DND-41 (cell line): ENCODE results near the gene LAMA4.

Experiments used
- CTCF ChIP-seq: IDR thresholded peaks from 2 replicates; pipeline ENCODE4 v1.5.1; 2012; ENCODE audit warnings: borderline replicate concordance, low read length, moderate library complexity, mild to moderate bottlenecking; ENCODE audit not compliant: poor library complexity, severe bottlenecking; ENCODE audit errors: extremely low read depth
- EZH2 ChIP-seq: IDR thresholded peaks from 3 replicates; pipeline ENCODE4 v1.6.1; 2012; ENCODE audit warnings: borderline replicate concordance, low read depth, mild to moderate bottlenecking, moderate library complexity, low read length, inconsistent platforms; ENCODE audit not compliant: severe bottlenecking

GRCh38 chr6:112281821-112282615 is 27.7 kb upstream of the LAMA4 start:
- TF ChIP-seq EZH2 (no peak), CTCF (no peak)
